KBM-7 (cell line): Measurements from ENCODE around the gene VSTM2B.
"Not testable (repeated sequence)": the region's sequence is repeated elsewhere in the genome, so short reads cannot be mapped to it uniquely, and the experiment has no call there.

ENCODE experiments used
- DNase-seq: peaks from one replicate; pipeline ENCODE4 v3.0.0-alpha.2; 2015
- in situ Hi-C: fragments of 300-500 bp; cut with MboI; formaldehyde crosslinking; loops from 2 replicates; pipeline ENCODE4 v1.14.3; 2020; ENCODE audit warnings: low sequenced_read_pairs, low pct_unique_long_range_greater_than_20kb, mixed read lengths

Gene VSTM2B

GRCh38 chr19:29539670-29540069, 13.9 kb downstream of the VSTM2B start:
- in situ Hi-C loops, result no loop called here
- no peak for DNase-seq

GRCh38 chr19:29540114-29540513, 14.3 kb downstream of the VSTM2B start:
- in situ Hi-C loops, result no loop called here
- no peak for DNase-seq

GRCh38 chr19:29541473-29542253, 15.9 kb downstream of the VSTM2B start:
- in situ Hi-C loops, result no loop called here
- DNase-seq, result no peak

DNA sequence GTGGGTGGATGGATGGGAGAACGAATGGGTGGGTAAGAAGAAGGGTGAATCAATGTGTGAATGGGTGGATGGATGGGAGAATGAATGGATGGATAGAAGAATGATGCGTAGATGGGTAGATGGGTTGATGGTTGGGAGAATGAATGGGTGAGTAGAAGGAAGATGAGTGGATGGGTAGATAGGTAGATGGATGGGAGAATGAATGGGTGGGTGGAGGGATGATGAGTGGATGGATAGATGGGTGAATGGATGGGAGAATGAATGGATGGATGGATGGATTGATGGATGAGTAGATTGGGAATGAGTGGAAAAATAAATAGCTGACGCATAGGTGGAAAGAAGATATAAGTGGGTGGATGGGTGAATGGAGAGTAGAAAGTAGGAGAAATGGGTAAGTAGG, 16.5 kb downstream of the VSTM2B start:
- DNase-seq, result no peak
- in situ Hi-C loops, result no loop called here

GRCh38 chr19:29542776-29543175, 17.0 kb downstream of the VSTM2B start:
- in situ Hi-C loops, result no loop called here
- DNase-seq, result no peak

- DNase-seq, result no peak
- in situ Hi-C loops, result no loop called here
These were observed 17.6 kb downstream of the VSTM2B start for GRCh38 chr19:29543381-29543780.

DNA sequence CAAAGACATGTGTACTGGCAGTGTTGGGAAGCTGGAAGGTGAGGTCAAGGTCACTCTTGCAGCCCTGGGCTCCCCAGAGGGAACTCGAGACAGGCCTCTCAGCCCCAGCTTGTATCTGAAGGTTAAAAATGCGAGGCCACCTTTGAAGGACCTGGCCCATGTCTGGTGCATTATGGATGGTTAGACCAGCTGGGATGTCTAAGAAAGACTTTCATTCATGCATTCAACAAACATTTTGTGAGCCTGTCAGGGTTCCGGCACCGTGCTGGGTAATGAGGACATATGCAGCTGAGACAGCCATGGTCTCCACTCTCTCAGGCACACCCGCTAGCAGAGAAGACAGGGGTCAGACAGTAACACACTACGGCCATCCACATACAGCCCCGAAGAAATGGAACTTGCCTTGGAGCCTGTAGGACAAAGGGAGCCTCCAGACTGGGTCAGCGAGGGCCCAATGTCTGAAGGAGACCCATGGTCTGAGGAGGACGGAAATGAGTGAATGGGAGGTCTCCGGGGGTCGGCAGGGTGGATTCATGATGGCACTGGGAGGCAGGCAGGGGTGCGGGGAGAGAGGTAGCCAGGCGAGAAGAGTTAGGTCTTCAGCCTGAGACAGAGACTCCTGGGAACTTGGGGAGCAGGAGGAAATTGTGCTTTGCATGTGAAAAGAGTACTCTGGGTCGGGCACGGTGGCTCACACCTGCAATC, 19.0 kb downstream of the VSTM2B start:
- in situ Hi-C loops, result no loop called here
- no peak for DNase-seq

DNA sequence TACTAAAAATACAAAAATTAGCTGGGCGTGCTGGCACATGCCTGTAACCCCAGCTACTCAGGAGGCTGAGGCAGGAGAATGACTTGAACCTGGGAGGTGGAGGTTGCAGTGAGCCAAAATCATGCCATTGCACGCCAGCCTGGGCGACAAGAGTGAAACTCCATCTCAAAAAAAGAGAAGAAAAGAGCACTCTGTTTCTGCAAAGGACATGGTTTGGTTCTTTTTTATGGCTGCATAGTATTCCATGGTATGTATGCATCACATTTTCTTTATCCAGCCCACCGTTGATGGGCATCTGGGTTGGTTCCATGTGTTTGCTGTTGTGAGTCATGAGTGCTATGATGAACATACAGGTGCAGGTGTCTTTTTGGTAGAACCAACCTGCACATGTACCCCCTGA, 19.7 kb downstream of the VSTM2B start:
- DNase-seq, in situ Hi-C loops: not testable (repeated sequence)

DNA sequence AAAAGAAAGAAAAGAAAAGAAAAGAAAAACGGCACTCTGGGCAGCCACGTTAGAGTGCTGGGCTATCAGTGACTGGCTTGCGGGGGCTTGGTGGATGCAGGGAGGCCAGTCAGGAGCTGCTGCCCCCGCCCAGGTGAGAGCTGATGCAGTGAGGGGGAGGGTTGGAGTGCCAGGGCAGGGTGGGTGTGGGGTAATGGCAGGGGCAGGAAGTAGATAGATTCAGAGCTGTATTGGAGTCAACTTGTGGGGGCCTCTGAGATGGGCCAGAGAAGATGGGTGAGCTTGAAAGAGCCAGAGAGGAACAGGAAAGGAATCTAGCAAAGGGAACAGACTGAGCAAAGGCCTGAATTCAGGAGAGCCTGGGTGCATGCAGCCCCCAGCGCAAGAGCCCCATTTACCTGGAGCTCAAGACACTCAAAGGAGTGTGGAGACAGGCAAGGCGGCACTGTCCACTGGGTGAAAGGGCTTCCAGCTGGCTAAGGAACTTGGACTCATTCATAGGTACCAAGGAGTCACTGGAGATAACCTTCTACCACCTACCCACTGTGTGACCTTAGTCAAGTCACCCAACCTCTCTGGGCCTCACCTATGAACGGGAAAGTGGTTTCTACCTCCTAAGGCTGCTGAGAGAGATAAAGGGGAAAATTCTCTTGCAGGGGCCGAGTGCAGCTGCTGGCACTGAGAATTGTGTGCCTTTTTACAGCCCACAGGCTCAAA, 20.2 kb downstream of the VSTM2B start:
- in situ Hi-C loops, result no loop called here
- no peak for DNase-seq

DNA sequence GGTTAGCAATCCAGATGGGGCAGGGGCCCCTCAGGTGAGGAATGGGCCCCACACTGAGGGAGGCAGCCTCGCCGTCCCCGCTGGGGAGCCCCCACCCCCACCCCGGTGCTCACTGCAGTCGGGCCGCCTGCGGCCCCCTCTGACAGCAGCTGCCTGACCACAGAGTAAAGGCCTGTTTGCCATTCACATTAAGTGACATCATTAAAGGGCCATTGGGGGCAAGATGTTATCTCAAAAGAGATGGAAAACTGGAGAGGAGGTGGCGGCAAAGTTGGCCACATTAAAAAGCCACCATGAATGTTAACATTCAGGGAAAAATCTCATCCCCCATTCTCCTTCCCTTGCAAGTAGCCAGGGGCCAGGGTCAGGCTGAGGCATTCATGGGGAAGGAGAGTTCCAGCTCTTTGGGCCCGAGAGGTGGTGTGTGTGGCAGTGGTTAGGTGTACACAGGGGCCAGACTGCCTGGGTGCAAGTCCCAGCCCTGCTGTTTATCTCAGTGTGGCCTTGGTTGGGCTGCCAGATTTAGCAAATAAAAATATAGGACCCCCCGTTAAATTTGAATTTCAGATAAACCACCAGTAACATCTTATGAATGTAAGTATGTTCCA, 20.9 kb downstream of the VSTM2B start:
- no peak for DNase-seq

DNA sequence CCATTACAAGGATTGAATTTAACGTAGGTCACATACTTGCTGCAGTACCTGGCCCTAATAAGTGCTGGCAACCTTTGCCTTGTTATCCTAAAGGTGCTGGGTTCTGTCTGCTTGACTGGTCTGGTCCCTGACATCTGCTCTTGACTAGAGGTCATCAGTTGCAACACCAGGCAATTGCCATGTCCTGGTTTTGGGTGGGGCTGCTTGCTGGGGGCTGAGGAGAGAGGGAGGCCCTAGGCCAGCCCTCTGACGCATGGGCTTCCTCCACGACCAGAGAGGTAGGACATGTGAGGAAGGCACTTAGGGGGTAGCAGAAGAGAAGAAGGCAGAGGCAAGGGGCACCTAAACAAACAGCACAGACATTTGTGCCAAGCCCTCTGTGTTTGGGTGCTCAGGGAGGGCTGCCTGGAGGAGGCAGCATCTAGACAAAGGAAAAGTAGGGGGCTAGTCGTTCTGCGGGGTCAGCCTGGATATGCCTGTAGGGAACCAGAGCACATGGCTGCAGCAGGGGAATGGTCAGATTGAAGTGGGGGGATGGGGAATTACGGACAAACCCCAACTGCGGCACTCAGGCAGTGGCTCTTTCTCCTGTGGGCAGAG, 21.7 kb downstream of the VSTM2B start:
- in situ Hi-C loops, result no loop called here
- no peak for DNase-seq

More for the DNA sequence above, 20.9 kb downstream of the VSTM2B start:
- in situ Hi-C loops, result no loop called here

- in situ Hi-C loops, result no loop called here
- no peak for DNase-seq
These were observed 22.2 kb downstream of the VSTM2B start for GRCh38 chr19:29547981-29548380.

DNA sequence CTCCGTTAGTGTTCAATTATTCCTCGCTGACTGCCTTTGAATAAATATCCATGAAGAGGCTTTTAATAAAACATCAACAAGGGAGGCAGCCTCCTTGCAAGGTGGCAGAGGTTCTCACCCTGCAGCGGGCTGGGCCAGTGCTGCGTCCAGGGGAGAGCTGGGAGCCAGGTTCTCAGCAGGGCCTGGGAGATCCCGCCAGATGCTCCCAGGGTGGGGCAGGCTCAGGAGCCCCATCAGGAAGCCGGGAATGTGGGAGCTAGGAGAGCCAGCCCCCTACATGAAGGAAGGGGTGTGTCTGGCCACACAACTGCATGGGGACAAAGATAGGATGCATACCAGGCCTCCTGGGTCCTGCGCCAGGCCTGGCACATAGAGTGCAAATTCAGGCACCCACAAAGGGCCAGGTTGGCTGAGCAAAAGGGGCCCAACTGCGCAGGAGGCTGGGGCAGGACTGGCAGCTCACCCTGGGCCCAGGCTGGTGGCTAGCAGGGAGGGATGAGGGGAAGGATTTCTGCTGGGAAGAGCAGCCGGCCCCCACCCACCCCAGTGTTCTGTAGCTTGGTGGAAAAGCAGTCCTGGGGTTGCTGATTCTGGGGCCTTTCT, 22.8 kb downstream of the VSTM2B start:
- in situ Hi-C loops, result no loop called here
- DNase-seq, result no peak

GRCh38 chr19:29549105-29550070, 23.6 kb downstream of the VSTM2B start:
- in situ Hi-C loops, result no loop called here
- no peak for DNase-seq

- no peak for DNase-seq
These were observed 25.1 kb downstream of the VSTM2B start for GRCh38 chr19:29550896-29551295.

DNA sequence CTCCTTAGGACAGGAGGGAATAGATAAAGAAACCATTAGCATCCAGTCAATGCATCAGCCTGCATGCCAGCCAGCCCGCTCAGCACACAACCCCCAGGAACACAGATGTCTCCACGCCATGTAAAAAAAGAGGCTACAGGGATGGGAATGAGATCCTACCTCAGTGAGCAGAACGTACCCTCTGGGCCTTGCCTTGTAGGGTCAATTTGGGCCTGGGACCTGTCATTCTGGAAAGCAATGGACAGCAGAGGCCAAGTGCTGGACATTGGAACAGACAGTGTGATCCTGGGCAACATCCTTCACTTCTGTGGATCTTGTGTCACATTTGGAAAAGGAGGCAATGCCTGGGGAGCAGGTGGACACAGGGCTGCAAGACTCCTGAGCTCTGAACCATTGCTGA, 26.0 kb downstream of the VSTM2B start:
- DNase-seq, result no peak
- in situ Hi-C loops, result no loop called here

More at GRCh38 chr19:29550896-29551295, 25.1 kb downstream of the VSTM2B start:
- in situ Hi-C loops, result no loop called here

DNA sequence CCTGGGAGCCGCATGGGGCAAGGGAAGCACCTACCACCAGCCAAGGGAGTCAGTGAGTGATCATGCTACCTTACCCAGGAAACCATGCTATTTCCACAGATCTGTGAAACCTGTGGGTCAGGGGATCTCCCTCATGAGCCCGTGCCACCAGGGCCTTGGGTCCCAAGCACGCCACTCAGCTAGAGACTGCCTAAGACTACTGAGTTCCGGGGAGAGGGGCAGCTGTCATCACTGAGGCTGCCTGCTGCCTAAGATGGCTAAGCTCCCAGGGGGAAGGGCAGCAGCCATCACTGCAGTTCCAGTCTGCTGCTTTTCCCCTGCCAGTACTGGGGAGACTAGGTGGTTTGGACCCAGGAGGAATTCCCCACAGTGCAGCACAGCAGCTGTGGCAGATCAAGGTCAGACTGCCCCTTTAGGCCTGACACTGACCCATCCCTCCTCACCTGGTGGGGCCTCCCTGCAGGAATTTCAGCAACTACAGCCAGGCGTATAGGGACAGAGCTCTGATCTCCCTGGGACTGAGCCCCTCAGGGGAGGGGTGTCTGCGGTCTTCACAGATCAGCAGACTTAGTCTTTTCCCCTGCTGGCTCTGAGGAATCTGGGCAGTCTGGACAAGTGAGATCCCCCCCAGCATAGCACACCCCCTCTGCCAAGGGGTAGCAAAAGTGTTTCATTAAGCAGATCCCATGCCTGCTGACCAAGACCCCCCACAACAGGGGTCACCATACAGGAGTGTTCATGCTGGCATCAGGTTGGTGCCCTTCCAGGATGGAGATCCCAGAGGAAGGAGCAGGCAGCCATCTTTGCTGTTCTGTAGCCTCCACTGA, 26.9 kb downstream of the VSTM2B start:
- in situ Hi-C loops, result no loop called here
- no peak for DNase-seq
